Measurements from ENCODE around the gene ACAP3. TPM values are rescaled to one million over a fixed set of nuclear protein-coding genes. Genes with fewer than 3 reads are reported as not detected.
A peak's percentile ranks its signal among the peaks of the same experiment; 100 is the strongest.

ACAP3 gene, protein sequence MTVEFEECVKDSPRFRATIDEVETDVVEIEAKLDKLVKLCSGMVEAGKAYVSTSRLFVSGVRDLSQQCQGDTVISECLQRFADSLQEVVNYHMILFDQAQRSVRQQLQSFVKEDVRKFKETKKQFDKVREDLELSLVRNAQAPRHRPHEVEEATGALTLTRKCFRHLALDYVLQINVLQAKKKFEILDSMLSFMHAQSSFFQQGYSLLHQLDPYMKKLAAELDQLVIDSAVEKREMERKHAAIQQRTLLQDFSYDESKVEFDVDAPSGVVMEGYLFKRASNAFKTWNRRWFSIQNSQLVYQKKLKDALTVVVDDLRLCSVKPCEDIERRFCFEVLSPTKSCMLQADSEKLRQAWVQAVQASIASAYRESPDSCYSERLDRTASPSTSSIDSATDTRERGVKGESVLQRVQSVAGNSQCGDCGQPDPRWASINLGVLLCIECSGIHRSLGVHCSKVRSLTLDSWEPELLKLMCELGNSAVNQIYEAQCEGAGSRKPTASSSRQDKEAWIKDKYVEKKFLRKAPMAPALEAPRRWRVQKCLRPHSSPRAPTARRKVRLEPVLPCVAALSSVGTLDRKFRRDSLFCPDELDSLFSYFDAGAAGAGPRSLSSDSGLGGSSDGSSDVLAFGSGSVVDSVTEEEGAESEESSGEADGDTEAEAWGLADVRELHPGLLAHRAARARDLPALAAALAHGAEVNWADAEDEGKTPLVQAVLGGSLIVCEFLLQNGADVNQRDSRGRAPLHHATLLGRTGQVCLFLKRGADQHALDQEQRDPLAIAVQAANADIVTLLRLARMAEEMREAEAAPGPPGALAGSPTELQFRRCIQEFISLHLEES
- polyA plus RNA-seq (ENCODE audit: insufficient read length in 3 of 3): 10 to 100 TPM; 33.2 to 35.6 (median 33.5) TPM
- long read RNA-seq, donor 1: 0 reads
- long read RNA-seq, donor 2, partial matches to known transcripts: 12 of 27 reads
- long read RNA-seq, donor 2, other reads (novel, unspliced or antisense): 14 of 27 reads
- long read RNA-seq, donor 3: 0 reads
- long read RNA-seq, donor 4, partial matches to known transcripts: 0 of 2 reads
- long read RNA-seq, donor 4, other reads (novel, unspliced or antisense): 0 of 2 reads
- long read RNA-seq, donor 5: 0 reads
- long read RNA-seq, donor 6, partial matches to known transcripts: 10 of 26 reads
- long read RNA-seq, donor 6, other reads (novel, unspliced or antisense): 15 of 26 reads
- long read RNA-seq, donor 7, partial matches to known transcripts: 12 of 12 reads
- long read RNA-seq, donor 7, other reads (novel, unspliced or antisense): 0 of 12 reads
- long read RNA-seq, donor 8: 0 reads
- long read RNA-seq, donor 9, partial matches to known transcripts: 0 of 1 reads
- long read RNA-seq, donor 9, other reads (novel, unspliced or antisense): 0 of 1 reads
- long read RNA-seq, donor 10, partial matches to known transcripts: 15 of 28 reads
- long read RNA-seq, donor 10, other reads (novel, unspliced or antisense): 11 of 28 reads
- long read RNA-seq, donor 11, partial matches to known transcripts: 0 of 1 reads
- long read RNA-seq, donor 11, other reads (novel, unspliced or antisense): 0 of 1 reads
- long read RNA-seq, donor 12: 0 reads
- long read RNA-seq, donor 13: 0 reads
- long read RNA-seq, donor 14: 0 reads
- long read RNA-seq, donor 15, partial matches to known transcripts: 25 of 53 reads
- long read RNA-seq, donor 15, other reads (novel, unspliced or antisense): 28 of 53 reads
- long read RNA-seq, donor 16: 0 reads

DNA sequence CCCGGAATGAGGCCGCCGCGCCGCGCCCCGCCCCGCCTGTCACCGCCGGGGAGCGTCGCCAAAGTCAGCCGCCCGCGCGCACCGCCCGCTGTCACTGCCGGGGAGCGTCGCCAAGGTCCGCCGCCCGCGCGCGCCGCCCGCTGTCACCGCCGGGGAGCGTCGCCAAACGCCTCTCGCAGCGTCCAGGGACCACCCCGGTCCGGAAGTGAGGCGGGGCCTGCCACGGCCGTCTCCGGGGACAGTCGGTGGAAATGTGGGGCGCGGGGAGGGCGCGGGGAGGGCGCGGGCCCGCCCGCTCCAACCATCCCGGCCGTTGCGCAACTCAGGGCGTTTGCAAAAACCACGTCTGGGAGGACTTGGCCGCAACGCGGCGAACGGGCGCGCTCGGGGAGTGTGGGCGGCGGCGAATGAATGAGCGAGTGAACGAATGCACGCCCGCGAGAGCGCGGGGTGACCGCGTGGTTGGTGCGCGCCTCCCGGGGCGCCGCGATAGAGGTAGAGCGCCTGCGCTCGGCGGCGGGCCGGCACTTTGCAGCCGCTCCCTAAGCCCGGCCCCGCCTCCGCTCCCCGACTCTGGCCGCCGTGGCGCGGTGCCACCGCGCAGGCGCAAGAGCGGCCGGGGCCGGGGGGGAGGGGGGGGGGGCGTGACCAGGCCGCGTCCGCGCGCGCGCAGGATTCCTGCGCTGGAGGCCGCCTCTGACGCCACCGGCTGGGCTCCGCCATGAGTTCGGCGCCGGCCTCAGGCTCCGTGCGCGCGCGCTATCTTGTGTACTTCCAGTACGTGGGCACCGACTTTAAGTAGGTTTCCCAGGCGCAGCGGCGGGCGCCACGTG, at the start of gene ACAP3, which contains the start of gene PUSL1:
ACAP3 (minus strand) TSS at position 8 of the 833 bp plus-strand sequence. CDS start 115 bp downstream, outside the sequence.
PUSL1 (plus strand) TSS at position 675 of the 833 bp plus-strand sequence; CDS start at position 722, 47 bp downstream.
- peak; percentile 89 for DNase-seq

DNA sequence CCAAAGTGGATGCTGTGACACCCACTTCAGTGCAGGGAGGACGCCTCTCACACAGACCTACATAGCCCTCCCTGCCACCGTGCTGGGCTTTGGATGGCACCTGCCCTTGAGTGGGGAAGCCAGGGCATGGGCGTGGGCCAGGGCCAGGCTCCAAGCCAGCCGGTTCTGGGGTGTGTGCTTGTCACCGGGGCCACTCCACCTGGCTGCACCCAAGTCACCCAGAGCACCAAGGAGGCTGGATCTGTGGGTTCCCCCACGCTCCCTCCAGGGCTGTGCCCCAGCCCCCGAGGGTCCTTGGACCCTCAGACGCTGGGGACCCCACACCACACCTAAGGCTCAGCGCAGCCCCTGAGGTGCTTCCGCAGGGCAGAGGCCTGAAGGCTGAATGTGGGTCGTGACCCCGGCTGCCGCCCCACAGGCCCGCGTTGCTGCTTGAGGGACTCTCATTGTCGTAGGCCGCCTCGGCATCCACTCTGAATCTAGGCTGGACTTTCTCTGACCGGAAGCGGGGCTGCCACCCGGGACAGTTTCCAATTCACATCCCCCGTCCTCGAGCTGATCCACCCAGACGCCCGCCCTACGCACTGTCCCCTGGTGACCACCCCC, 49.2 kb upstream of the ACAP3 start:
- no peak for DNase-seq

DNA sequence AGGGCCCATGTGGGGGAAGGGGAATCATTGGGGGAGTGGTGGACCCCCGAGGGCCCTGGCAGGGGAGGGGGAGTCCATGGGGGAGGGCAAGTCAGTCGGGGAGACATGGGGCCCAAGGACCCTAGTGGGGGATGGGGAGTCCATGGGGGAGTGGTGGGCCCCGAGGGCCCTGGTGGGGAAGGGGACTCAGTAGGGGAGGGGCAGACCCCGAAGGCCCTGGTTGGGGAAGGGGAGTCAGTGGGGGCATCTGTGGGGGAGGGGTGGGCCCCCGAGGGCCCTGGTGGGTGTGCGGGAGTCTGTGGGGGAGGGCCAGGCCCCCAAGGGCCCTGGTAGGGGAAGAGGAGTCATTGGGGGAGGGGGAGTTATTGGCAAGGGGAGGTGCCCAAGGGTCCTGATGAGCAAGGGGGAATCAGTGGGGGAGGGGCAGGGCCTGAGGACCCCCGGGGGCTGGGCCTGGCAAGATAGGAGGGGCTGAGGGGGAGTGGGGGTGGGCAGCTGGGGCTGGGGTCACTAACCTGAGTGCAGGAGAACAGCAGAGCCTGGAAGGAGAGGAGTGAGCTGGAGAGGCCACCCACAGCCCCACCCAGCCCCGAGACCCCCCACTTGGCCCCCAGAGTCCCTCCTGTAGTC, 48.6 kb upstream of the ACAP3 start:
- no peak for DNase-seq

DNA sequence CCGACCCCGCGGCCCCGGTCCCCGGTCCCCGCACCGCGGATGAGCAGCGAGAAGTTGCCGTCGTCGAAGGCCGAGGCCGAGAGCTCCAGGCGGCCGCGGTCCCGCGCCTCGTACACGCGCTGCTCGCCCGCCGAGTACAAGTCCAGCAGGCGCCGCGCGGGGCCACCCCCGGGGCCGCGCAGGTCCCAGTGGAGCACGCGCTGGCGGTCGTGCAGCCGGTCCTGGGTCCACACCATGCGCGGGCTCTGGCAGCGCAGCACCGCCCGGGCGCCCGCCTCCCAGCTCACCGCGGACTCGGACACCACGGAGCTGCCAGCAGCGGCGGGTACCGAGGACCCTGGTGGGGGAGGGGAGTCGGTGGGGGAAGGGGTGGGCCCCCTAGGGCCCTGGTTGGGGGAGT, 47.7 kb upstream of the ACAP3 start:
- no peak for DNase-seq

DNA sequence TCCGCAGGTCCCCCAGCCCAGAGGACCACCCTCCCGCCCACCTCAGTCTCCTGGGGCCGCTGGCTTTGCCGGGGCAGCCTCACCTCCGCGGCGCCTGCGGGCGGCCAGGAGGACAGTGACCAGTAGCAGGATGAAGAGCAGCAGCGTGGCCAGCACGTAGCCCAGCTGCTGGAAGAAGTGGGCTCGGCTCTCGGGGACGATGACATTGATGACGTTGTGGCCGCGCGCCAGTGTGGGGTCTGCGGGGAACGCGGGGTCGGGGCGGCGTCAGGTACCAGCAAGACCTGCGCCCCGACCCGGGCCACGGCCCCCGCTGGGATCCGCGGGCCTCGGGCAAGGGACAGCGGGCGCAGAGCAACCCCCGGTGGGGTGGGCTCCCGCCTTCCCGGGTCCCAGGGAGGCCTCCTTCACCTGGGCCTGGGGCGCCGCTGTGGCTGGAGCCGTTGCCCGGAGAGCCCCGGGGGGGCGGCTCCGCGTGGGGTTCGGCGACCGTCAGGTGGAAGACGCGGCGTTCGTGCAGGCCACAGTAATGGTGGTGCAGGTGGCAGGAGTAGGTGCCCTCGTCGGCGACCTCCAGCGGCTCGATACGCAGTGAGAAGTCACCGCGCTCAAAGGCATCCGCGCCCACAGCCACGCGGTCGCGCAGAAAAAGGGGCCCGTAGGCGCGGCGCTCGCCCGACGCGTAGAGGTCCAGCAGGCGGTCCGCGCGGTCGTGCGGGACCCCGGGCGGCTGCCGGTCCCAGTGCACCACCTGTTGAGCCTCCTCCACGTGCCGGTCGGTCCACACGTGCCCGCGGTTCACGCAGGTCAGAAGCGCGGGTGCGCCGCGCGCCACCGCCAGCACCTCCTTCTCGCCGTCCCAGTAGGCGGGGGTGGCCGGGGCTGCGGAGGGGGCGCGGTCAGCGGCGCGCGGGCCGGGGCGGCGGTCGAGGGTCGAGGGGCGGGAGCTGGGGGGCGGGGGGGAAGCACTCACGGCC, 46.8 kb upstream of the ACAP3 start:
- no peak for DNase-seq

DNA sequence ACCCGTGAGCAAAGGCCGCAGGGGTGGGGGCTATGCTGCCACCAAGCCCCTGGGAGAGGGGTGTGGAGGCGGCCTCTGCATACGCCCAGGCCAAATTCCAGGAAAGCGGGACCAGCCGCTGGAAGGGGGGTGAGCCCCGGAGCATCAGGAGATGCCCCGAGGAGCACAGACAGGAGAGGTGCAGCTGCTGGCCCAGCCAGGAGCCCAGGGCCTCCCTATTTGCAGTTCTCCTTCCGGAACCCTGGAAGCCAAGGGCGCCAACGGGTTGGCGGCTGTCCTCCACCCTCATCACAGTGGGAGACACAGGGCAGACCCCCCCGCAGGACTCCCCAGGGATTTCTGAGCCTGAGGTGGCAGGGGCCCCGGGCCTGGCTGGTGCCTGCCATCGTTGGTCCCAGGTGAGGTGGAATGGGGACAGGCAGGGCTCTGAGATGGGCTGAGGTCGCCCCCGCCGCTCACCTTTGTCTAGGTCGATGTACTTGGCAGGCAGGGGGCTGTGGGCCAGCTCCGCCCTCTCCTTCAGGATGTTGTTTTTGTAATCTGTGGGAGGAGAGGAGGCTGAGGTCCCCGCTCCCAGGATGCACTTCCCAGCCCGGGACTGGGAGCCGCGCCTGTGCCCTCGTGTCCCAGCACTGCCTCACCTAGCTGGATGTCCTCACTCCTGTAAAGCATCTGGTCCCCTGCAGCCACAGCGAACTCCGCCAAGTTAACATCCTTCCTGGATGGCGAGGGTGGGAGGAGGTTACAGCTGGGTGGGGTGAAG, 45.8 kb upstream of the ACAP3 start:
- DNase-seq: no peak

DNA sequence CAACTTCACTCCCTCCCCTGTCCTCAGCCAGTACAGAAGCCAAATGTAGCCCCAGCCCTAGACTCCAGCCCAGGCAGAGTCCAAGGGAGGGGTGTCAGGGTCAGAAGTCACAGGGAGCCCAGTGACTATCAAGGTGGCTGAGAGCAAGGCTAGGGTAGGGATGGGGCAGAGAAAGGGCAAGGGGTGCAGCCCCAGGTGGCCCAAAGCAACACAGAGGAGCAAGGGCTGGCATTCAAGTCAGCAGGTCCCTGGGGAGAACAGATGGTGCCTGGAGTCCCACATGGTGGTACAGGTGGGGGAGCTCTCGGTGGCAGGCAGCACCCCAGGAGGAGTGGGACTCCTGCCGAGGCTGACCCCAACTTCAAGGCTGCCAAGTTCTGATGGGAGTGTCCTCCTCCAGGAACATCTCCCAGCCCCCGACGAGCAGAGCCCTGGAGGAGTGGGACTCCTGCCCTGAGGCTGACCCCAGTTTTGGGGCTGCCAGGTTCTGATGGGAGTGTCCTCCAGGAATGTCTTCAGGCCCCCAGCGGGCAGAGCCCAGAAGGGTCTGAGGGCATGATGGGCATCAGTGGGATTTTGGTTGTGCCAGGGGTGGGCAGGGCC, 45.2 kb upstream of the ACAP3 start:
- DNase-seq: no peak

DNA sequence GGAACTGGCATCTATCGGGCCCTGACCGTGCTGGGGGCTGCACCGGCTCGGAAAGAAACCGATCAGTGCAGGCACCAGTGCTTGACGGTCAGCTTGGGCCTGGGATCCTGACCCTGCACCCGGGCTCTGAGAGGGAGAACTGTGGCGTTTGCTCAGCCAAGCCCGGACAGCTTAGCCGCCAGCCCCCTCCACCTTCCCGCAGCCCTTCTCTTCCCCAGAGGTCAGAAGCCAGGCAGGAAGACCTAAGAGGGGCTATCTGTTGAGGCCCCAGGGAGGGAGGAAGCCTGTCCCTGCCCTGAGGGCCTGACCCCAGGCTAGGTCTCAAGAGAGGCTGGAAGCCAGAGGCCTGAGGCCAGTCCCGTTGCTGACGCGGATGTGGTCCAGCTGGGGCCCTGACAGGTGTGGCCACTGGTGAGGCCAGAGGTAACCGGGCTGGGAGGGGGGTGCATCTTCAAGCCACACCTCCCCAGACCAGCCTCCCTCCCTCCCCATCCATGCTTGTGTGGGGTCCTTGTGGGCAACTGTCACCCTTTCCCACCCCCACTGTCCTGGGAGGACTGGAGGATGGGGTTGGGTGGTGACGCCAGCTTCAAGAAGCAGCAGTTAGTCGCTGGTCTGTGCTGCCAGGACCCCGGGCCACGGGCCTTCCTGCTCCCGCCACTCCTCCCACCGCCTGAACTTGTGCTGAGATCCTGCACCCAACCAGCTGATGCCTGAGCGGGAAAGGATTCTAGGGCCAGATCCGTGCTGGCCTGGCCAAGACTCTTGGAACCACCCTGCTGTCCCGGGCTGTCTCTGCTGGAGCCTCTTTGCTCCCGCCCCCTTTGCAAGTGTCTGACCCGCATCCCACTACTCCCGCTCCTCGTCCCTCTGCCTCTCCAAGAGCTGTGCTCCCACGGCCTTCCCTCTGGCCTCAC, 44.0 kb upstream of the ACAP3 start:
- DNase-seq: no peak

DNA sequence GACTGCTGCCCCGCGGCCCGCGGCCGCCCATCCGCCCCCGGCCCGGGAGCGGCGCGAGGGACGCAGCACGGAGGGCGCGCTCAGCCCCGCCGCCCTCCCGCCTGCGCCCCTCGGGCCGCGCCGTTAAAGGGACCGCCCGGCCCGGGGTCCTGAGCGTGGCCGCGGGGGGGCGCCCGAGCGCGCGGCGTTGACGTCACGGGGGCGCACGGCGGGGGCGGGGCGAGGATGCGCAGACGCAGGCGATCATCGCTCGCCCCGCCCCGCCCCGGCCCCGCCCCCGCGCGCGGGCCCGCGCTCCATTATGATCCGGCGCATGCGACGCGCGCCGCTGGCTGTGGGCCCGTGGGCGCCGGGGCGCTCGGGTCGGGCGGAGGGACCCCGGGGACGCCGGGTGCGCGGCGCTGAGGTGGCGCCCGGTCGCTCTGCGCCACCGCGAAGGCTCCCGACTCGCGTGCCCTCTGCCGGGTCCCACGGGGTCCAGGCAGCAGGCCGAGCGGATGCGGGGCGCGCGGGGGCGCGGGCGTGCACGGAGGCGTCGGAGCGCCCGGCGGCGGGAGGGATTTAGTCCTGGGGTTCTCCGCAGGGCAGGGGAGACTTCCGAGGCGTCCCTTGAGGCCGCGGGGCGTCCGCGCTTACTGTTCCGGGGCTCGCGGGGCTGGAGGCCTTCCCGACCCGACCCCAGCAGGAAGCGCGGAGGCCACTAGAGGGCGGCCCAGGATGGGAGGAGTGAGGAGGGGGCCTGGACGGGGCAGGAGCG, 41.7 kb upstream of the ACAP3 start, which contains the start of gene DVL1:
DVL1 (minus strand) TSS at position 163 of the 757 bp plus-strand sequence. CDS start 353 bp downstream, outside the sequence.
- DNase-seq: no peak

DNA sequence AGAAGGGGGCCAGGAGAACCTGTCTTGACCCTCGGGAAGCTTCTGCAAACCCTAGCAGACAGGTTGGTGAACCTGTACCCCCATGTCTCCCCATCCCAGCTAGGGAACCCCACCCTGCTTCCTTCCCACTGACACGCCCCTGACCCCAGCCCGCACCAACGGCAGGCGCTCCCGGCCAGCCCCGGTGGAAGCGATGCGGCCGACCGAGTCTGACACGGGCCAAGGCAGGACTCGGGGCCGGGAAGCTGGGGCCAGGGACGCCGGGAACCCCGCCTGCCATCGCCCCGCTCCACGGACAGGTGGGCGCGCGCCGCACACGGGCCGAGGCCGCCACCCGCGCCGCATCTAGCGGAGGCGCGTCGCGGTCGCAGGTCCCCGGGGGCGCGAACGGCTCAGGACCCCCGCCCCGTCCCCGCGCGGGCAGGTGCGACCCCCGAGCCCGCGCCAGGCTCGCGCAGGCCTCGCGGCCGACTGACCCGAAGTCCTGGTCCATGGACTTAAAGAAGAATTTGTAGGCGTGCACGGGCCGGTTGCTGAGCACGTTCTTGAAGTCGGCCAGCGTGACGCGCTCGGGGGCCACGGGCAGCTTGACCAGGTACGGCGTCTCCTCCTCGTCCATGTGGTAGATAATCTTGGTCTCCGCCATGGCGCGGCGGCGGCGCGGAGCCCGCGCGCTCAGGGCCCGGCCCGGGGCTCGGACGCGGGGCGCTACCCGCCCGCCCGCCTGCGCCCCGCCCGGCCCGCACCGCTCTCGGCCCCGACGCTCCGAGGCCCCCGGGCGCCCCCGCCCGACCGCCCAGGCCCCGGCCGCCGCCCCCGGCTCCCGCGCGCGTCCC, 40.9 kb upstream of the ACAP3 start:
- no peak for DNase-seq

DNA sequence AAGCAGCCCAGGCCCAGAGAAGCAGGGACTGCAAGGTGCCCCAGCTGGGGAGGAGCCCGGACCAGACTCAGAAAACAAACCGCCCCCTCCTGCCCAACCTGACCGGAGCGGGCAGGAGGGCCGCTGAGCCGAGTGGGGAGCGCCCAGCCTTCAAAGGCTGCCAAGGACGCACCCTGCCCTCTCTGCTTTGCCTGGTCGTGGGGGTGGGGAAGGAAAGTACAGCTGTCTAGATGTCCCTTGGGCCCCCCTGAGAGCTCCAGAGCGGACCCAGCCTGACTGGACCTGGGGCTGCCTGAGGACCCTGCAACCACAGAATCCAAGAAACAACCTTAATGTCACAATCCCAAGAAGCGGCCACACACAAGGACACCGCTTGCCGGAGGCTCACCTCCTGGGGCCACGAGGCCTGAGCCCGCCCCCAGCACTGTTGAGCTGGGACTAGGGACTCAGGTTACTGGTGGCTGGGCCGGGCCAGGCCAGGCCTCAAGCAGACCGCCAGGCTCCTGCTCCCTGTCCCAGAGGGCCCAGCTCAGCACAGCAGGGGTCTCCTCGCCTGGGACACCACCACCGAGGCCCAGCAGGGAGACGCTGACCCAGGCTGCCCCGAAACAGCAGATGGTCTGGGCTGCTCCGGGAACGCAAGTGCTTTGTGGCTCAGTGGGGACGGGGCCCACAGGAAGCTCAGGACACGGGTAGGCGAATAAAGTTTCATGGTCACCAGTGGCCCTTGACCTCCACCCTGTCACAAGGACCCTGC, 40.1 kb upstream of the ACAP3 start:
- no peak for DNase-seq

DNA sequence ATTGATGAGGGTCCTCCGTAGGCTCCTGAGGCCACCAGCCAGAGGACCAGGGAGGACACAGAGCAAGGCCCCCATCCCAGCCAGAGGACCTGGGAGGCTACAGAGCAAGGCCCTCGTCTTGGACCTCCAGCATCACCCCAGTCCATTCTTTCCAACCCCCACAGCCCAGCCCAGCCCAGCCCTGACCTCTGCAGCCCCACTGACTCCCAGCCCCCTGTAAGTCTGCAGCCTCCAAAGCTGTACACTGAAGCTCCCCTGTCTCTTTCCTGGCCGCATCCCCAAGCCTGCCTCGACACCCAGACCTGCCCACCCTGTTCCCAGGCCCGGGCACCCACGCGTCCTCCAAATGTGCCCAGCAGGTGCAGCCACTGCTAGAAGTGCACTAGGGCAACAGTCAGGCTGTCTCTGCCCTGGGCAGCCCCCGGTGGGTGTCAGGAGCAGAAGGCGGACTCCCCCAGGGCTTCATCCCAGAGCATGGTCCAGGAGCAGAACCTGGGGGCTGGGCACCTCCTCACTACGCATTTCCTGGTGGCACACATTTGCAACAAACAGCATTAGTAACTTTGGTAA, 39.4 kb upstream of the ACAP3 start:
- no peak for DNase-seq
